Stromal cell of bone marrow (primary cell): ENCODE measurements around the gene H6PD.

Source experiments
- DNase-seq: peaks from one replicate; pipeline ENCODE4 v3.0.0-alpha.2; 2012; ENCODE audit warnings: low read depth

H6PD gene

GRCh38 chr1:9317591-9318417, 83.2 kb downstream of the H6PD start:
- DNase-seq = no peak

DNA sequence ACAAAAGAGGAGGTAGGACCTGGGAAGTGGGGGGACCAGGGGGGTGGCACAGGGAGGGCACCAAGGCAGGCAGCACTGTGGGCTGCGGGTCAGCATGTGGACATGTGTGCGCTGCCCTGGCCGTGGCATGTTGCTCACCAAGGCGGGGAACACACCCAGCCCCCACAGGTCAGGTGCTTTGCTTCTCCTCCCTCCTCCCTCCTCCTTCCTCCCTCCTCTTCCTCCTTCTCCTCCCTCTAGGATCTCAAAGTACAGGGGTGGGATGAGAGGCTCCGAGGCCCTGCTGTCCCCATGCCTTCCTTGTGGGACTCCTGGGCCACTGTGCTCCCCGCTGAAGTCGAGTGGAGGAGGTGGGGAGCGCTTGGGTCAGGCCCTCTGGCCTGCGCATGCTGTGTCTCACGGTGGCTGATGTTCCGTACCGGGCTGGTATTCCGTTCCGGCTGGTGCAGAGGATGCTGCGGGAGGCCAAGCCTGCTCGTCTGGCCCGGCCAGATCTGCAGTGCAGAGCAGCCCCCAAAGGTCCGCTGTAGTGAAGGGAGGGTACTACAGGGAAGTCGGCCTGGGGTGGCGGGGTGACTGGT, 84.7 kb downstream of the H6PD start:
- no peak for DNase-seq

- no peak for DNase-seq
Observed at GRCh38 chr1:9319789-9320519, 85.4 kb downstream of the H6PD start.
